Kidney epithelial cell (primary cell): ENCODE measurements around the gene RGS13. TPM values are rescaled to one million over a fixed set of nuclear protein-coding genes. Genes with fewer than 3 reads are reported as not detected.

Experiments
- DNase-seq: peaks from one replicate; pipeline ENCODE4 v3.0.0-alpha.2; 2010; ENCODE audit warnings: low read depth
- H3K27me3 ChIP-seq: 2 replicates; pipeline ENCODE4 v1.6.0; 2011; ENCODE audit warnings: low read length; ENCODE audit not compliant: control insufficient read depth, insufficient read depth
- H3K36me3 ChIP-seq: 2 replicates; pipeline ENCODE4 v1.5.1; 2011; ENCODE audit warnings: low read length; ENCODE audit not compliant: control insufficient read depth, insufficient read depth
- H3K4me3 ChIP-seq: 2 replicates; pipeline ENCODE4 v1.5.1; 2011; ENCODE audit warnings: low read depth, mild to moderate bottlenecking, control low read depth, low read length
- total RNA-seq: library from RNA; depleted of rRNA; stranded (reverse); fragments of >200 nt; gene quantifications from 2 replicates; pipeline ENCODE4 v1.2.3, GENCODE V29; 2015
- TF ChIP-seq, protein P1 (sequence below): IDR thresholded peaks from 2 replicates; pipeline ENCODE4 v1.5.1; 2011; ENCODE audit warnings: mild to moderate bottlenecking, moderate library complexity, low read length, control low read depth, inconsistent platforms; ENCODE audit not compliant: insufficient read depth, poor library complexity, severe bottlenecking

The RGS13 gene
- total RNA-seq, 1 donor from 2014 or later: not detected

DNA sequence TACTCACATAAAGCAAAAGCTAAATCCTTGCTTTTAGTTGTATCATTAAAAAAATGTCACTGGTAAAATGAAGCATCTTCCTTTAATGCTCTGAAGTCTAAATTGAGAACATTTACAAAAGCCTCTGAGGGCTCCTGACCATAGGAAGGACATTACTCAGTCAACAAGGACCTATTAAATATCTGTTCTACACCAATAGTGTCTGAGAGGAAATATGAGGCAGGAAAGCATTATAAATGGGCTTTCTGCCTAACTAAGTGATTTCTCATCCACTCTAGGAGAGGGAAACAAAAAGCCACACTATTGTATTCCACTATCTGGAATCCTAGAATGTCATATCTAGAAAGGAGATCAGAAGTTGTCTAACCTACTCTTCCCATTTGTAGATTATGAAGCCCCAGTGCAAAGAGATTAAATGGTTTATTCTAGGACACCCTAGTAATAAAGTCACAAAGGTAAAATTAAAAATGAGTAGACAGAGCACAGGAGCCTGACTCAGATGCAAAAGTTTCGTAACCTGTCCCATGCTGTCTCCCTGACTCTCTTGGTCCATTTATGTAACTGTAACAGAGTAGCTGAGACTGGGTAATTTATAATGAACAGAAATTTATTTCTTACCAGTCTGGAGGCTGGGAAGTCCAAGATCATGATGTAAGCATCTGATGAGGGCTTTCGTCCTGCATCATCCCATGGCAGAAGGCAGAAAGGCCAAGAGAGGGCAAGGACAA, 42.8 kb upstream of the RGS13 start:
- Histone ChIP-seq H3K36me3 (no peaks in the 10 kb centered on the region), H3K4me3 (no peak overlapping the region), H3K27me3 (no peaks in the 10 kb centered on the region)
- DNase-seq: no peak
- TF ChIP-seq, protein P1, sequence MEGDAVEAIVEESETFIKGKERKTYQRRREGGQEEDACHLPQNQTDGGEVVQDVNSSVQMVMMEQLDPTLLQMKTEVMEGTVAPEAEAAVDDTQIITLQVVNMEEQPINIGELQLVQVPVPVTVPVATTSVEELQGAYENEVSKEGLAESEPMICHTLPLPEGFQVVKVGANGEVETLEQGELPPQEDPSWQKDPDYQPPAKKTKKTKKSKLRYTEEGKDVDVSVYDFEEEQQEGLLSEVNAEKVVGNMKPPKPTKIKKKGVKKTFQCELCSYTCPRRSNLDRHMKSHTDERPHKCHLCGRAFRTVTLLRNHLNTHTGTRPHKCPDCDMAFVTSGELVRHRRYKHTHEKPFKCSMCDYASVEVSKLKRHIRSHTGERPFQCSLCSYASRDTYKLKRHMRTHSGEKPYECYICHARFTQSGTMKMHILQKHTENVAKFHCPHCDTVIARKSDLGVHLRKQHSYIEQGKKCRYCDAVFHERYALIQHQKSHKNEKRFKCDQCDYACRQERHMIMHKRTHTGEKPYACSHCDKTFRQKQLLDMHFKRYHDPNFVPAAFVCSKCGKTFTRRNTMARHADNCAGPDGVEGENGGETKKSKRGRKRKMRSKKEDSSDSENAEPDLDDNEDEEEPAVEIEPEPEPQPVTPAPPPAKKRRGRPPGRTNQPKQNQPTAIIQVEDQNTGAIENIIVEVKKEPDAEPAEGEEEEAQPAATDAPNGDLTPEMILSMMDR: no peak

DNA sequence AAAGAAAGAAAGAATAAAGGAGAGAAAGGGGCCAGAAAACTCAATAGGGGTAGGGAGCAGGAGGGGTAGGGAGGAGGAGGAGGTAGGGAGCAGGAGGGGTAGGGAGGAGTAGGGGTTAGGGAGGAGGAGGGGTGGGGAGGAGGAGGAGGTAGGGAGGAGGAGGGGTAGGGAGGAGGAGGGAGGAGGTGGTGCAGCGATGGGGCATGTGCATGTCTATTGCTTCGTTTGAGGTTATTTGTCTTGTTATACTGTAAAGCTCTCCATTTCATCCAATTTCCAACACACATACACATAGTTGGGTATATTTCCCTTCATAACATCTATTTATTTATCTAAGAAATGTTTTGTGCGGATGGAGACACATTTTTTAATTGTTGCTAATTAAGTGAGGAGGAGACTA, 40.6 kb upstream of the RGS13 start:
- Histone ChIP-seq H3K27me3 (no peaks in the 10 kb centered on the region), H3K4me3 (no peak overlapping the region), H3K36me3 (no peaks in the 10 kb centered on the region)
- DNase-seq: no peak
- TF ChIP-seq, protein P1: no peak

DNA sequence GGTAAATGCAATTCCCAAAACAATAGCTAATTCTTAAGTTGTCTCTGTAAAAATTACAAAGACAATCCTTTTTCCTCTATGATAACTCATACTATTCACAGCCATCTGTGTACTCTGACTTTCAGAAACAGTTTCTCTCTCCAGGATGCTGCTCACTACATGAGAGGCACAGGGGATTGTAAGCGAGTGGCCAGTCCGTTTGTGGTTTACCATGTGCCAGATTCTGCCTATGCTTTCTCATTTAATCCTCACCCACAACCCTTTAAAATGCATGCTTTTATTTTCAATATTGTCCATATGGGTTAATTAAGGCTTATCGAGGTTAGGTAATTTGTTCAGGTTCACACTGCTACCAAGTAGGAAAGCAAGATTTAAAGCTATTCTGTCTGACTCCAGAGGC, 37.4 kb upstream of the RGS13 start:
- H3K27me3 ChIP-seq: no peaks in the 10 kb centered on the region
- TF ChIP-seq, protein P1: no peak
- no peak for DNase-seq
- no peak overlapping the region for H3K4me3 ChIP-seq
- H3K36me3 ChIP-seq: no peaks in the 10 kb centered on the region

DNA sequence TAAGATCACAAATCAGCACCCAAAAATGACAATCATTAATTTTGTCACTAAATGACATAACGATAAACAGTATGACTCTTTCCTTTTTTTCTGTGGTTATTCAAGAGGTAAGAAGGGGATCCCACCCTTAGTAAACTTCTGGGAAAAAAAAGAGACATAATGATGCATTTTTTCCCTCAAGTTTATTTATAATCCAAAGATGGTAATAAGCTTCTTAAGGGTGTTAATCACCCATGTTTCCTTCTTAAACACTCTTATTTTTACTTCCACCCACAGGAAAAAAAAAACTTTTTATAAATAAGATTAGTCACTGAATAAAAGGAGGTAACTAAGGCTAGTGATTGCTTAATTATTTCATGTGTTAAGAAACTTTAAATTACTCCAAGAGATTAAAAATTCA, 35.7 kb upstream of the RGS13 start:
- H3K27me3 ChIP-seq: no peaks in the 10 kb centered on the region
- no peak overlapping the region for H3K4me3 ChIP-seq
- DNase-seq: no peak
- no peaks in the 10 kb centered on the region for H3K36me3 ChIP-seq
- TF ChIP-seq, protein P1: no peak

DNA sequence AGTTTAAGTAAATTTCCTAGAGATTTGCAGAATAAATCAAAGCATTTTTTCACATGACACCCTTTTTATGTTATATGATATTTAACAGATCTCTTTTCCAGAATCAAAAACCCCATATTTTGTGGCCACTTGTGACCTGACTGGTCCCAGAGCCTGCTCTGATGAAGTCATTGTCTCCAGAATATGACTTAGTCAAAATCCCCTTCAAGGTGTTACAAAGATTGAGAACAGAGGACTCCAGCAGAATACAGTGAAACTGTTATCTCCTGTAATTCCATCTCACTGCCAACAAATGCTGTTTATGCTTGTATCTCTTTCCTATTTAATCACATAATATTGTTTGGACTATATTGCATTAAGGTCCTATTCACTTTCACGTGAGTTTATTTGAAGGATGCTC, 34.8 kb upstream of the RGS13 start:
- H3K27me3 ChIP-seq: no peaks in the 10 kb centered on the region
- H3K36me3 ChIP-seq: no peaks in the 10 kb centered on the region
- no peak overlapping the region for H3K4me3 ChIP-seq
- no peak for DNase-seq
- TF ChIP-seq, protein P1: no peak

DNA sequence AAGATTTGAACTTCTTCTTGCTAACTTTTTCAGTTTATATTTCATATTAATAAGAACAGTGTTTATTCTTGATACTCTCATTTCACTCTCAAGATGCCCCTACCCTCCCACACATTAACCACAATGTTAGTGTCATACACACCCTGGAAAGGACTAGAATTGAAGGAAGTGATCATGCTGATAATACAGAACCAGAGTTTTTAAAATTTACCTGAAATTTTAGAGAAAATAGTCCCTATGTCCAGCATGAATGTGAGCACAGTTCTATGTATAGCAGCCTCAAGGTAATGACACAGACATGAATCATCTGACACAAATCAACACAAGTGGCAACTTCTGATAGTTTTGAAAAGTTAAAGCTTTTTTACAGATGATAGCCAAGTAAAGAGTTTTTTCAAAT, 34.4 kb upstream of the RGS13 start:
- Histone ChIP-seq H3K36me3 (no peaks in the 10 kb centered on the region), H3K4me3 (no peak overlapping the region), H3K27me3 (no peaks in the 10 kb centered on the region)
- DNase-seq: no peak
- TF ChIP-seq, protein P1: no peak
